ENCODE results near the gene PTPN7.
"Not testable (repeated sequence)": the region's sequence is repeated elsewhere in the genome, so short reads cannot be mapped to it uniquely, and the experiment has no call there.

GRCh38 chr1:202111589-202111988, 48.8 kb downstream of the PTPN7 start:
- TF ChIP-seq CTCF (IDR thresholded peaks at IDR 0.05; ENCODE audit: insufficient read depth, low read depth, low read length); EZH2 (IDR thresholded peaks at IDR 0.05; ENCODE audit: insufficient read depth, low read length): not testable (repeated sequence)
